ENCODE results near the gene CLASRP. TPM values are rescaled to one million over a fixed set of nuclear protein-coding genes. Genes with fewer than 3 reads are reported as not detected.

CLASRP gene
- polyA plus RNA-seq, 1 donor from 2014 or later = 30.1 TPM

DNA sequence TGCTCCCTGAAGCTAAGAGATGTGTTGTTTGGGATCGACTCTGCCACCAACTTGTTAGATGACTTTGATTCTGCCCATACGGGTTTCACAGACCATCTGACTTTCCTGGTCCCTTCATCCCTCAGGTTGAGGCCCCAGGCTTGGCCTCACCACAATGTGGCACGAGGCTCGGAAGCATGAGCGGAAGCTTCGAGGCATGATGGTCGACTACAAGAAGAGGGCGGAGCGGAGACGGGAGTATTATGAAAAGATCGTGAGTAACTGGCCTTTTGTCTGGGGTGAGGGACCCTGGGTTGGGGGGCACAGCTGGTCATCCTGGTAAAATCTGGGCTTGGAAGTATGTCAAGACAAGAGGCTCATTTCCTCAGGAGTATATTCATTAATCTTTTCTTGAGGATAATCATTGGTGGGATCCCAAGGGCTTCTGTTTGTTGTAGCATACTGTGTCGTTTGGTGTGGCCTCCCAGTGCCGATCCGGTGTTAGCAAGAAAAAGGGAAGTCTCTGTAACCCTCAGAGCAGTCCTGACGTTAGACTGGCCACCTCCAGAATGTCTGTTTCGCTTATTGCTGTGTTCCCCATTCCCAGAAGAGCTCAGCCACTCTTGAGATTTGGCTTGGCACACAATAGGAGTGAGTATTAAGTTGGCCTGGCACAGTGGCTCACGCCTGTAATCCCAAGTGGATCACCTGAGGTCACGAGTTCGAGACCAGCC, 1.4 kb downstream of the CLASRP start:
- H3K9me3 ChIP-seq (ENCODE audit: low read length) = no peaks in the 10 kb centered on the region
- no peaks in the 10 kb centered on the region for H4K20me1 ChIP-seq (ENCODE audit: insufficient read depth)
- no peaks in the 10 kb centered on the region for H3K27me3 ChIP-seq (ENCODE audit: insufficient read depth, low read depth, low read length)
- H3K9me2 ChIP-seq (ENCODE audit: insufficient read depth, low read length) = no peaks in the 10 kb centered on the region
- peak overlapping the region; percentile 71 for H3K4me2 ChIP-seq (ENCODE audit: low read length)
- H3K27ac ChIP-seq (ENCODE audit: low read length) = no peak overlapping the region
- H3K36me3 ChIP-seq (ENCODE audit: insufficient read depth, low read length) = no peaks in the 10 kb centered on the region
- H3K4me3 ChIP-seq (ENCODE audit: low read length) = peak overlapping the region; percentile 93
- H3K9ac ChIP-seq (ENCODE audit: low read length) = peak overlapping the region; percentile 90
- H3F3A ChIP-seq (ENCODE audit: insufficient read depth, low read length, poor library complexity, severe bottlenecking) = no peaks in the 10 kb centered on the region
- H3K79me2 ChIP-seq (replicated peaks; ENCODE audit: insufficient read depth, low read length) = peaks cover 26% of the 10 kb centered on the region
- TF ChIP-seq REST (IDR thresholded peaks at IDR 0.05; ENCODE audit: borderline replicate concordance) = no peak
- TF ChIP-seq CTCF (IDR thresholded peaks at IDR 0.05; ENCODE audit: poor library complexity, severe bottlenecking) = no peak
- no peak for TF ChIP-seq EZH2 (IDR thresholded peaks at IDR 0.05; ENCODE audit: borderline replicate concordance, insufficient read depth, low read length, poor library complexity, severe bottlenecking)
- TF ChIP-seq POLR2AphosphoS5 (IDR thresholded peaks at IDR 0.05) = no peak
- no peak for TF ChIP-seq SMC3 (conservative IDR thresholded peaks at IDR 0.05; ENCODE audit: poor library complexity)
- no peak for TF ChIP-seq TAF1 (IDR thresholded peaks at IDR 0.05; ENCODE audit: low read depth)
- TF ChIP-seq RAD21 (conservative IDR thresholded peaks at IDR 0.05) = no peak
- TF ChIP-seq EP300 (conservative IDR thresholded peaks at IDR 0.05; ENCODE audit: poor library complexity, severe bottlenecking) = no peak
- TF ChIP-seq MXI1 (conservative IDR thresholded peaks at IDR 0.05; ENCODE audit: poor library complexity, severe bottlenecking) = no peak
- H2AFZ ChIP-seq (ENCODE audit: low read depth, low read length) = no peak overlapping the region

DNA sequence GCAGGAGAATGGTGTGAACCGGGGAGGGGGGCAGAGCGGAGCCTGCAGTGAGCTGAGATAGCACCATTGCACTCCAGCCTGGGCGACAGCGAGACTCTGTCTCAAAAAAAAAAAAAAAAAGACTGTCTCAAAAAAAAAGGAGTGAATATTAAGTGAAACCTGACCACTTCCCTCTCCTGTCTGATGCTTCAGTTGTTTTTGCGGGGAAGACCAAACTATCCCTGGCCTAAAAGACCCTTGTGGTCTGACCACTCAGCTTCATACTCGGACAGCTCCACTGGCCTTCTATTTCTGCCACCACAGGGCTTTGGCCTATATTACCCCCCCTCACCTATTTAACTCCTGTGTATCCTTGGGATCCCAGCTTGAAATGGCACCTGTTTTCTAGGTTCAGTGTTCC, 2.3 kb downstream of the CLASRP start:
- TF ChIP-seq EP300 (conservative IDR thresholded peaks at IDR 0.05; ENCODE audit: poor library complexity, severe bottlenecking) (no peak), TAF1 (IDR thresholded peaks at IDR 0.05; ENCODE audit: low read depth) (no peak), REST (IDR thresholded peaks at IDR 0.05; ENCODE audit: borderline replicate concordance) (no peak), SMC3 (conservative IDR thresholded peaks at IDR 0.05; ENCODE audit: poor library complexity) (no peak), POLR2AphosphoS5 (IDR thresholded peaks at IDR 0.05) (no peak), RAD21 (conservative IDR thresholded peaks at IDR 0.05) (no peak), EZH2 (IDR thresholded peaks at IDR 0.05; ENCODE audit: borderline replicate concordance, insufficient read depth, low read length, poor library complexity, severe bottlenecking) (no peak), CTCF (IDR thresholded peaks at IDR 0.05; ENCODE audit: poor library complexity, severe bottlenecking) (no peak), MXI1 (conservative IDR thresholded peaks at IDR 0.05; ENCODE audit: poor library complexity, severe bottlenecking) (no peak)
- Histone ChIP-seq H3K4me3 (ENCODE audit: low read length) (no peak overlapping the region), H3F3A (ENCODE audit: insufficient read depth, low read length, poor library complexity, severe bottlenecking) (no peaks in the 10 kb centered on the region), H3K9me2 (ENCODE audit: insufficient read depth, low read length) (no peaks in the 10 kb centered on the region), H3K36me3 (ENCODE audit: insufficient read depth, low read length) (no peaks in the 10 kb centered on the region), H3K27ac (ENCODE audit: low read length) (no peak overlapping the region), H4K20me1 (ENCODE audit: insufficient read depth) (no peaks in the 10 kb centered on the region), H3K9ac (ENCODE audit: low read length) (no peak overlapping the region), H3K27me3 (ENCODE audit: insufficient read depth, low read depth, low read length) (no peaks in the 10 kb centered on the region), H3K9me3 (ENCODE audit: low read length) (no peaks in the 10 kb centered on the region), H2AFZ (ENCODE audit: low read depth, low read length) (no peak overlapping the region), H3K4me2 (ENCODE audit: low read length) (no peak overlapping the region), H3K79me2 (replicated peaks; ENCODE audit: insufficient read depth, low read length) (peaks cover 26% of the 10 kb centered on the region)
